ENCODE data around the gene GPR15LG.

Gene GPR15LG

DNA sequence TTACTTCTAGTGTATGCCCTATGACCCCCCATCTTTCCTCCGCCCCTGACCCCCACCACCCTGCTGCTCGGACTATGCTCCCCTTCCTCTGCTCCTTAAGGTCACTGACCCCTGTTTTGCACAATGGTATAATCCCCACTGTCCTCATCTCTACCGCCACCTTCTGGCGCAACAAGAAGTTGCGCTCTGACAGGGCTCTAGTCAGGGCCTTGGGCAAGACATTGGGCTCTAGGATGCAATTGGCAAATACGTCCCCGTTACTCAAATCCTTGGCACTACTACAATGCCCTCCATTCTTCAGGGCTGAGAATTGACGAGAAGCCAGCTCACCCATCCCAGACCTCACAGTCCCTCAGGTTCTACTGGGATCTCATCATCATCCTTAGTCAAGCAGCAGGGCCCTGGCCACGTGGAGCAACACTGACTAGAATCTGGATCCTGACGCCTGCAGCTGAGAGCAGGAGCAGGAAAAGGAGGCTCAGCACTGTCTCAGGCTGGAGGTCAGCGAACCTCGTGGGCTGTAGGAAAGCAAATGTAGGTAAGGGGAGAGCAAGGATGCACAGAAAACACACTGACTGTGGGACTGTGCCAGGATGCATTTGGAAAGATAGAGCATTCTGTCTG is 41.1 kb downstream of the GPR15LG start:
- DNase-seq (ENCODE audit: low spot score), result no peak

- no peak for DNase-seq (ENCODE audit: low spot score)
Observed at GRCh38 chr10:84216834-84217233, 43.2 kb downstream of the GPR15LG start.

- DNase-seq (ENCODE audit: low spot score), result no peak
Observed at GRCh38 chr10:84217746-84218145, 44.1 kb downstream of the GPR15LG start.

- no peak for DNase-seq (ENCODE audit: low spot score)
Observed at GRCh38 chr10:84221916-84222315, 48.3 kb downstream of the GPR15LG start.

- no peak for DNase-seq (ENCODE audit: low spot score)
Observed at GRCh38 chr10:84224411-84225028, 50.9 kb downstream of the GPR15LG start.

DNA sequence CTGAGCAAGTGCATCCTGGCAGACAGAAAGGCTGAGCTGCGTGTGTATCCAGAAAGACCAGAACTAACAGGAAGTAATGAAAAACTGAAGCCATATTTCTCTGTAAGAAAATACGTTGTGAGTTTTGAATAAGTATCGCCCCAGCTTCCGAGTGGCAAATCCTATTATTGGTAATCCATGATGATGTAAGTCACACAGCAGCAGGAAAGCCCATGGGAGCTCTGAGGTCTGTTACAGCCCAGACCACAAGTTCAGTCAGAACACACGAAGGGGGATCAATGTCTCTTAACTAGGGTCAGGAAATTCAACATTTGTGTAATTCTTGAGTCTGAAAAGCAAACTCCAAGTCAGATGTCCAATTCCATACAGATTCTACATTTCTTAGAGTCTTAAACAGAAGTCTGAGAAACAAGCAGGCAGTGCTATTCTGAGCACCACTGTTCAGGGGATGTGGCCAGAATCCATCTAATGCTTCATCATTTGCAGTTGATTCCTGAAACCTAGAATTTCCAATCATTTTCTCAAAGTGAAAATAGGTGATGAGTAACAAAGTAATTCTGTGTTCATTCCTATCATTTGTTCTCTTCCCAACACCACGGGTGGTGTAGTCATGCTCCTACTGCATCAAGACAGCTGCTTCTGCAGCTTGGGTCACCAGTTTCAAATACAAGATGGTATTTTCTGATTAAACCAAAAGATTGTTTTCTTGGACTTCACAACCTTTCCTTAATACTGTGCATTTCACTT is 52.0 kb downstream of the GPR15LG start, which contains the start of gene LRIT2:
Gene LRIT2 (minus strand): TSS at position 118 of the 747 bp plus-strand sequence. CDS start 24 bp downstream, at position 94.
- no peak for DNase-seq (ENCODE audit: low spot score)

DNA sequence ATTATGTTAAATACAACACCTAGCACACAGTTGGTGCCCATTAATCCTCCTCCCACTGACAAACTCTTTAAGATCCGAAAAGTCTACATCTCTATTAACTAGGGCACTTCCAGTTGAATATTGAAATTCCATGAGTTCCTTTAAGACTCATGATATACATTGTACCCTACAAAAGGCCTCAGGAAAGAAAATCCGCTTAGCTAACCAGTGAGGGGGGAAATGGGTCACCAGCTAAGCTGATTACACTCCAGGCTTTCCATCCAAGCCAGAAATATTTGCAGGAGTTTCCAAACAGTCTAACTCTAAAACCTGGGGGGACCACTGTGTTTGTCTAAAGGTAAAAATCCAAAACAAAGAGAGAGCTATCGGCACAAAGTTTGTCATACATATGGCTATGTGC is 53.0 kb downstream of the GPR15LG start:
- DNase-seq (ENCODE audit: low spot score), result no peak

DNA sequence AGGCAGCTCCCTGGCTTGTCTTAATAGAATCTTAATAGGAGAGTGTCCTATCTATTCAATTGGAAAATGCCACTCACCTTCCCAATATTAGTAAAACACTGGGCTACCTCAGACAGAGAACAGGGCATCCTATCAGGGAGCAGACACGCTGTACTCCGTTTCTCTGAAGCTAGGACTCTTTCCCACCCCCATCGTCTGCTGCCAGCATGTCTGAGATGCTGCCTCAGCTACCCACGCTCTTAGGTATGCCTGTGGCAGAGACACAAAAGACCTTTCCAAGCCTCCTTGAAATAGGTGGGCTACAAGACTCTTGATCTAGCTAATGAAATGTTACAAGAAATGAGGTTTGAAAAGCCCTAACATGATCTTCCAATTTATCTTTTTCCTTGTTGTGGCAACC is 54.2 kb downstream of the GPR15LG start:
- no peak for DNase-seq (ENCODE audit: low spot score)

- no peak for DNase-seq (ENCODE audit: low spot score)
Observed at GRCh38 chr10:84230359-84230758, 56.8 kb downstream of the GPR15LG start.

DNA sequence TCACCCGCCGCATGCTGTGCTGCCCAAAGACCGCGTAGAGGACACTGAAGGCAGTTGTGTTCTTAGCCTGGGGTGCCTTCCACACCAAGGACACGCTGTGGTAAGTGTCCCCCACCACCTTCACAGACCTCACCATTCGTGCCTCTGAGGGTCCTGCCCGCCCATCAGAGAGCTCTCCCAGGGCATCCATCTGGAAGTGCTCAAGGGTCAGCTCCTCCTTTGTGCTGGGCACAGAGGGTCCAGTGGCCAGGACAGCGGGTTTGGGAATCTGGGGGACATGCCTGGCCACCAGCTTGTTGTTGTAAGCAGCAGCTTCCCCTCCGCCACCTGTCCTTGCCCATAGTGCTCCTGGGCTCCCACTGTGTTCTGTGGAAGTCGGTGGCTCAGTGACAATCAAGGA is 58.8 kb downstream of the GPR15LG start:
- no peak for DNase-seq (ENCODE audit: low spot score)

GRCh38 chr10:84233940-84234339 is 60.3 kb downstream of the GPR15LG start:
- no peak for DNase-seq (ENCODE audit: low spot score)

GRCh38 chr10:84234479-84234878 is 60.9 kb downstream of the GPR15LG start:
- DNase-seq (ENCODE audit: low spot score), result no peak
